SU-DHL-6 (cell line): ENCODE measurements around the gene MED15.

Source experiments
- H2AFZ ChIP-seq: fragments of 200-600 bp; sonication (generic); 2 replicates; pipeline ENCODE4 v1.6.1; 2014; ENCODE audit warnings: low read depth, mild to moderate bottlenecking, moderate library complexity, mixed read lengths, antibody characterized with exemption, low read length; ENCODE audit not compliant: severe bottlenecking
- H3F3A ChIP-seq: fragments of 200-600 bp; shearing (Covaris generic); 2 replicates; pipeline ENCODE4 v1.6.0; 2016; ENCODE audit warnings: antibody characterized with exemption, mild to moderate bottlenecking; ENCODE audit not compliant: insufficient read depth
- H3K27ac ChIP-seq: fragments of 200-600 bp; sonication (generic); 2 replicates; pipeline ENCODE4 v1.5.1; 2016; ENCODE audit warnings: low read depth, mild to moderate bottlenecking, low read length, moderate library complexity, mixed read lengths
- H3K27me3 ChIP-seq: fragments of 200-600 bp; sonication (generic), shearing (Covaris generic); 2 replicates; pipeline ENCODE4 v1.6.0; 2014; ENCODE audit warnings: mild to moderate bottlenecking, low read length
- H3K36me3 ChIP-seq: fragments of 200-600 bp; sonication (generic); 2 replicates; pipeline ENCODE4 v1.6.1; 2014; ENCODE audit warnings: mild to moderate bottlenecking, low read length, mixed read lengths
- H3K4me2 ChIP-seq: fragments of 300-600, 200-600 bp; shearing (Covaris generic), sonication (generic); 2 replicates; pipeline ENCODE4 v1.6.0; 2014; ENCODE audit warnings: low read length, low read depth, mild to moderate bottlenecking; ENCODE audit not compliant: poor library complexity, severe bottlenecking
- H3K4me3 ChIP-seq: fragments of 200-600 bp; sonication (generic); 2 replicates; pipeline ENCODE4 v1.5.1; 2014; ENCODE audit warnings: antibody characterized with exemption, low read length, mild to moderate bottlenecking, mixed read lengths; ENCODE audit not compliant: insufficient read depth, poor library complexity, severe bottlenecking
- H3K79me2 ChIP-seq: fragments of 200-600 bp; sonication (generic); 2 replicates; pipeline ENCODE4 v1.6.1; 2014; ENCODE audit warnings: mild to moderate bottlenecking, low read length, moderate library complexity; ENCODE audit not compliant: insufficient read depth
- H3K9ac ChIP-seq: fragments of 200-600 bp; sonication (generic); 2 replicates; pipeline ENCODE4 v1.7.0; 2014; ENCODE audit warnings: mild to moderate bottlenecking, low read length
- H3K9me2 ChIP-seq: fragments of 200-600 bp; sonication (generic); replicated peaks from 2 replicates; pipeline ENCODE4 v1.6.1; 2014; ENCODE audit warnings: low read length; ENCODE audit not compliant: insufficient read depth
- H3K9me3 ChIP-seq: fragments of 200-600 bp; sonication (generic); 2 replicates; pipeline ENCODE4 v1.6.1; 2014; ENCODE audit warnings: low read length, mixed read lengths; ENCODE audit not compliant: insufficient read depth
- H4K20me1 ChIP-seq: fragments of 200-600 bp; sonication (generic); 2 replicates; pipeline ENCODE4 v1.6.1; 2014; ENCODE audit warnings: low read depth, mild to moderate bottlenecking, antibody characterized with exemption, low read length, moderate library complexity, mixed read lengths
- EZH2phosphoT487 ChIP-seq: fragments of 200-600 bp; sonication (generic), shearing (Covaris generic); conservative IDR thresholded peaks from 2 replicates; pipeline ENCODE4 v1.6.1; 2018; ENCODE audit warnings: mild to moderate bottlenecking, antibody characterized with exemption, low read length, moderate library complexity, mixed read lengths
- TF ChIP-seq, protein P1 (sequence below): fragments of 200-600 bp; sonication (generic); IDR thresholded peaks from one replicate; pipeline ENCODE4 v1.5.1; 2017; ENCODE audit warnings: antibody characterized with exemption, mild to moderate bottlenecking, low read length, moderate library complexity; ENCODE audit not compliant: insufficient read depth, poor library complexity, severe bottlenecking

Gene MED15

DNA sequence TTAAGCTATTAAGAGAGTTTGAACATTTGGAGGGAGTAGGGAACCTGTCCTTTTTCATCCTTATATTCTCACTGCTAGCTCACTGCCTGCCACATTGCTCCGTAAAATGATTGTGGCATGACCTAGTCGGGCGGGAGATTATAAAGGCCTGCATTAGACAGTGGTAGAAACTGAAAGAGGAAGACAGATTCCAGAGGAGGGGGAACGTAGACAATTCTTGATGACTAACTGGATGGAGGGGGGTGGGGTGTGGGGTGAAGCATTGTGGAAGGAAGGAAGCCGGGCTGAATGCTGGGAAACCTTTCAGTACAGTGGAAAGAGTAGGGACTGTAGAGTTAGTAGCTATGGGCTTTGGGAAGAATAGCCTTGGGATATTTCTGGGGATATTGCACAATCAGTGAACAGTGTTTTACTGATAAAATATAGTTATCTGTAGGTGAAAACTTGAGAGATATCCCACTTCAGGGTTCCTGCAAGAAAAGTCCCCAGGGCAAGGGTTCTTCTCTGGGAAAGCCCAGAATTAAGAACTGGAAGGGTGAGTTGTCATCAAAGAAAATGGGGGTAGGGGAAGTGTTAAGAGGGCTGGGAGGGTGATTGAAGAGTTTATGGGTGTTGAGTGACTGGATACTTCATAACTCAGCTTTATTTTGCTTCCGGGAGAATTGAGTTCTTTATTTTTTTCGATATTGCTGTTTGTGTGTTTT lies 2.1 kb downstream of the MED15 start:
- TF ChIP-seq, protein P1, sequence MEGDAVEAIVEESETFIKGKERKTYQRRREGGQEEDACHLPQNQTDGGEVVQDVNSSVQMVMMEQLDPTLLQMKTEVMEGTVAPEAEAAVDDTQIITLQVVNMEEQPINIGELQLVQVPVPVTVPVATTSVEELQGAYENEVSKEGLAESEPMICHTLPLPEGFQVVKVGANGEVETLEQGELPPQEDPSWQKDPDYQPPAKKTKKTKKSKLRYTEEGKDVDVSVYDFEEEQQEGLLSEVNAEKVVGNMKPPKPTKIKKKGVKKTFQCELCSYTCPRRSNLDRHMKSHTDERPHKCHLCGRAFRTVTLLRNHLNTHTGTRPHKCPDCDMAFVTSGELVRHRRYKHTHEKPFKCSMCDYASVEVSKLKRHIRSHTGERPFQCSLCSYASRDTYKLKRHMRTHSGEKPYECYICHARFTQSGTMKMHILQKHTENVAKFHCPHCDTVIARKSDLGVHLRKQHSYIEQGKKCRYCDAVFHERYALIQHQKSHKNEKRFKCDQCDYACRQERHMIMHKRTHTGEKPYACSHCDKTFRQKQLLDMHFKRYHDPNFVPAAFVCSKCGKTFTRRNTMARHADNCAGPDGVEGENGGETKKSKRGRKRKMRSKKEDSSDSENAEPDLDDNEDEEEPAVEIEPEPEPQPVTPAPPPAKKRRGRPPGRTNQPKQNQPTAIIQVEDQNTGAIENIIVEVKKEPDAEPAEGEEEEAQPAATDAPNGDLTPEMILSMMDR, result no peak
- TF ChIP-seq EZH2phosphoT487, result no peak
- H3K9me3 ChIP-seq, result no peaks in the 10 kb centered on the region
- H3K36me3 ChIP-seq, result no peaks in the 10 kb centered on the region
- peak overlapping the region; percentile 86 for H3K9ac ChIP-seq
- no peak overlapping the region for H3K27ac ChIP-seq
- H4K20me1 ChIP-seq, result no peaks in the 10 kb centered on the region
- peak overlapping the region; percentile 43 for H3K4me3 ChIP-seq
- peaks cover 55% of the 10 kb centered on the region for H3K79me2 ChIP-seq
- peak overlapping the region; percentile 76 for H3K4me2 ChIP-seq
- no peaks in the 10 kb centered on the region for H3F3A ChIP-seq
- no peaks in the 10 kb centered on the region for H3K9me2 ChIP-seq
- H3K27me3 ChIP-seq, result no peaks in the 10 kb centered on the region
- no peak overlapping the region for H2AFZ ChIP-seq

DNA sequence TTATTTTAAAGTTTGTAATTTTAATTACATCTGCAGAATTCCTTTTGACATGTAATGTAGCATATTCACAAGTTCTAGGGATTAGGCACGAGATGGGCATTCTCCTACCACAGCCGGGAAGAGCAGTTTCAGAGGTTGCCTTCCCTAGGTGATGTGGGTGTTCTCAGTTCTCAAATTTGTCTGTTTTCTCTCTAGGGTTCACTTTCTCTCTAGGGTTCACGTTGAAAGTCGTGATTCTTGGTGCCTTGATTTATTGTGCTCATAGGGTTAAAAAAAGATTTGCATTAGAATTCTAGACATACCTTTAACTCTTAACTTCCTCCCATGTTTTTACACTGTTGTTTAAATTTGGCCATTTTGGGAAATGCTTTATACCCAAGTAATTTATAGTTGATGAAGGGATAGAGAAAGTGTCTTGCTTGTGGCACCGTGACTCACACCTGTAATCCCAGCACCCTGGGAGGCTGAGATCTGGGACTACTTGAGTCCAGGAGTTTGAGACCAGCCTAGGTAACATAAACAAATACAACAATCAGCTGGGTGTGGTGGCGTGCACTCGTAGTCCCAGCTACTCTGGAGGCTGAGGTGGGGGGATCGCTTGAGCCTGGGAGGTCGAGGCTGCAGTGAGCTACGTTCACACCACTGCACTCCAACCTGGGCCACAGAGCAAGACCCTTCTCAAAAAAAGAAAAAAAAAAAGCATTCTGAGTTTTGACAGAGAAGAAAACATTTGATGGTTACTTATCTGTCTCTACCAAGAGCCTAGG lies 3.6 kb downstream of the MED15 start:
- no peaks in the 10 kb centered on the region for H3K36me3 ChIP-seq
- TF ChIP-seq, protein P1, result no peak
- TF ChIP-seq EZH2phosphoT487, result no peak

DNA sequence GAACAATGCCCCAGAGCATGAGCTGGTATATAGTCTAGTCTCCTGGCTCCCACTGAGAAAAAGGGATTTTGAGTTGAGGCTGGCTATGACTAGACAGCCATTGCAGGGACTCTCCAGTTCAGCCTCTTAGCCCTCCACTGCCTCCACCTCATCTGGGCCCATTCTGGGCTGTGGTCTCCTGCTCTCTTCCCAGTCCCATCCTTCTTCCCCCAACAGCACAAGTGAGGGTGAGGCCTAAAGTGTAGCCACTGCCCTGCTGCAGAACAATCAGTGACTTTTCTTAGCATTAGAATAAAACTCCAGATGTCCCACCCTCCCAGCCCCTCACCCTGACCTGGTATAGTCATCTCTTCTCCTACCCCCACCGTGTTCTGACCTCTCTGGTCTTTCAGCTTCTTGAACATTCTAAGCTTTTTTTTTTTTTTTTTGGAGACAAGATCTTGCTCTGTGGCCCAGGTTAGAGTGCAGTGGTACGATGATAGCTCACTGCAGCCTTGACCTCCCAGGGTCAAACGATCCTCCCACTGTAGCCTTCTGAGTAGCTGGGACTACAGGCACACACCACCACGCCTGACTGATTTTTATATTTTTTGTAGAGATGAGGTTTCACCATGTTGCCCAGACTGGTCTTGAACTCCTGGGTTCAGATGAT lies 4.3 kb downstream of the MED15 start:
- H3K27me3 ChIP-seq, result no peaks in the 10 kb centered on the region
- no peaks in the 10 kb centered on the region for H3F3A ChIP-seq
- no peaks in the 10 kb centered on the region for H3K36me3 ChIP-seq
- H2AFZ ChIP-seq, result no peak overlapping the region
- no peaks in the 10 kb centered on the region for H4K20me1 ChIP-seq
- H3K9me2 ChIP-seq, result no peaks in the 10 kb centered on the region
- no peak overlapping the region for H3K4me3 ChIP-seq
- H3K9ac ChIP-seq, result no peak overlapping the region
- H3K27ac ChIP-seq, result no peak overlapping the region
- H3K79me2 ChIP-seq, result peaks cover 65% of the 10 kb centered on the region
- no peaks in the 10 kb centered on the region for H3K9me3 ChIP-seq
- no peak for TF ChIP-seq EZH2phosphoT487
- TF ChIP-seq, protein P1, result no peak
- no peak overlapping the region for H3K4me2 ChIP-seq

More for the DNA sequence above, 3.6 kb downstream of the MED15 start:
- no peaks in the 10 kb centered on the region for H3K27me3 ChIP-seq
- H3F3A ChIP-seq, result no peaks in the 10 kb centered on the region
- H3K9me3 ChIP-seq, result no peaks in the 10 kb centered on the region
- no peak overlapping the region for H2AFZ ChIP-seq
- H3K9me2 ChIP-seq, result no peaks in the 10 kb centered on the region
- no peaks in the 10 kb centered on the region for H4K20me1 ChIP-seq
- no peak overlapping the region for H3K27ac ChIP-seq
- H3K4me2 ChIP-seq, result no peak overlapping the region
- H3K9ac ChIP-seq, result no peak overlapping the region
- no peak overlapping the region for H3K4me3 ChIP-seq
- H3K79me2 ChIP-seq, result peaks cover 60% of the 10 kb centered on the region
